ENCODE results near the gene SCARB1. TPM values are rescaled to one million over a fixed set of nuclear protein-coding genes. Genes with fewer than 3 reads are reported as not detected.

SCARB1 gene
- total and polyA plus RNA-seq, 9 of the 15 experiments (the other 6 are each of a cell fraction or from before 2014, with no cell fraction given) = 0.56 to 157 (median 52.8) TPM

DNA sequence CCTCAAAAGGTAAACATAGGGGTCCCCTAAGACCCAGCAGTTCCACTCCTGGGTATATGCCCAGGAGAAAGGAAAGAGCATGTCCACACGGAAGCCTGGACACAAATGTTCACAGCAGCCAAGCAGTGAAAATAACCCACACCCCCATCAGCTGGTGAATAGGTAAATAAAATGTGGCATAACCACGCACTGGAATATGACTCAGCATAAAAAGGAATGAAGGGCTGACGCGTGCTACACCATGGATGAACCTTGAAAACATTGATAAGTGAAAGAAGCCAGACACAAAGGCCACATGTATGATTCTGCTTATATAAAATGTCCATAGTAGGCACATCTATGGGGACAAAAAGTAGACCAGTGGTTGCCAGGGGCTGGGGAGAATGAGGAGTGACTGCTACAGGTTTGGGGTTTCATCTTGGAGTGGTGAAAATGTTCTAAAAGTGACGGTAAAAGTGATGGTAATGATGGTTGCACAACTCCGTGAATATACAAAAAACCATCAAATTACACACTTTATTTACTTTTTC, 3.8 kb upstream of the SCARB1 start (continued):
- TF ChIP-seq, protein P1, sequence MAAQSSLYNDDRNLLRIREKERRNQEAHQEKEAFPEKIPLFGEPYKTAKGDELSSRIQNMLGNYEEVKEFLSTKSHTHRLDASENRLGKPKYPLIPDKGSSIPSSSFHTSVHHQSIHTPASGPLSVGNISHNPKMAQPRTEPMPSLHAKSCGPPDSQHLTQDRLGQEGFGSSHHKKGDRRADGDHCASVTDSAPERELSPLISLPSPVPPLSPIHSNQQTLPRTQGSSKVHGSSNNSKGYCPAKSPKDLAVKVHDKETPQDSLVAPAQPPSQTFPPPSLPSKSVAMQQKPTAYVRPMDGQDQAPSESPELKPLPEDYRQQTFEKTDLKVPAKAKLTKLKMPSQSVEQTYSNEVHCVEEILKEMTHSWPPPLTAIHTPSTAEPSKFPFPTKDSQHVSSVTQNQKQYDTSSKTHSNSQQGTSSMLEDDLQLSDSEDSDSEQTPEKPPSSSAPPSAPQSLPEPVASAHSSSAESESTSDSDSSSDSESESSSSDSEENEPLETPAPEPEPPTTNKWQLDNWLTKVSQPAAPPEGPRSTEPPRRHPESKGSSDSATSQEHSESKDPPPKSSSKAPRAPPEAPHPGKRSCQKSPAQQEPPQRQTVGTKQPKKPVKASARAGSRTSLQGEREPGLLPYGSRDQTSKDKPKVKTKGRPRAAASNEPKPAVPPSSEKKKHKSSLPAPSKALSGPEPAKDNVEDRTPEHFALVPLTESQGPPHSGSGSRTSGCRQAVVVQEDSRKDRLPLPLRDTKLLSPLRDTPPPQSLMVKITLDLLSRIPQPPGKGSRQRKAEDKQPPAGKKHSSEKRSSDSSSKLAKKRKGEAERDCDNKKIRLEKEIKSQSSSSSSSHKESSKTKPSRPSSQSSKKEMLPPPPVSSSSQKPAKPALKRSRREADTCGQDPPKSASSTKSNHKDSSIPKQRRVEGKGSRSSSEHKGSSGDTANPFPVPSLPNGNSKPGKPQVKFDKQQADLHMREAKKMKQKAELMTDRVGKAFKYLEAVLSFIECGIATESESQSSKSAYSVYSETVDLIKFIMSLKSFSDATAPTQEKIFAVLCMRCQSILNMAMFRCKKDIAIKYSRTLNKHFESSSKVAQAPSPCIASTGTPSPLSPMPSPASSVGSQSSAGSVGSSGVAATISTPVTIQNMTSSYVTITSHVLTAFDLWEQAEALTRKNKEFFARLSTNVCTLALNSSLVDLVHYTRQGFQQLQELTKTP (IDR thresholded peaks at IDR 0.05; ENCODE audit: low read depth in 1 of 2, partially characterized antibody in 2 of 2) = peak in 1 of 2 experiments; percentile 24
- TF ChIP-seq, protein P2, sequence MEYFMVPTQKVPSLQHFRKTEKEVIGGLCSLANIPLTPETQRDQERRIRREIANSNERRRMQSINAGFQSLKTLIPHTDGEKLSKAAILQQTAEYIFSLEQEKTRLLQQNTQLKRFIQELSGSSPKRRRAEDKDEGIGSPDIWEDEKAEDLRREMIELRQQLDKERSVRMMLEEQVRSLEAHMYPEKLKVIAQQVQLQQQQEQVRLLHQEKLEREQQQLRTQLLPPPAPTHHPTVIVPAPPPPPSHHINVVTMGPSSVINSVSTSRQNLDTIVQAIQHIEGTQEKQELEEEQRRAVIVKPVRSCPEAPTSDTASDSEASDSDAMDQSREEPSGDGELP (CRISPR knock-in tag; IDR thresholded peaks at IDR 0.05; ENCODE audit: borderline replicate concordance) = peak; percentile 72
- TF ChIP-seq ILK (tag; IDR thresholded peaks at IDR 0.05; ENCODE audit: borderline replicate concordance, low read depth) (no peak), ASH1L (IDR thresholded peaks at IDR 0.05; ENCODE audit: borderline replicate concordance, low read depth, partially characterized antibody) (no peak), ZNF23 (CRISPR knock-in tag; IDR thresholded peaks at IDR 0.05) (no peak), ELK3 (CRISPR knock-in tag; IDR thresholded peaks at IDR 0.05) (no peak), EHMT2 (IDR thresholded peaks at IDR 0.05) (peak; percentile 13; the same call in 1 of the 2 replicates), NR1H2 (CRISPR knock-in tag; IDR thresholded peaks at IDR 0.05) (no peak), TRIM24 (IDR thresholded peaks at IDR 0.05) (peak; percentile 46 to 69; a peak in 1 of 4 replicates), NR3C1 (CRISPR knock-in tag; IDR thresholded peaks at IDR 0.05) (no peak), FOXK2 (conservative IDR thresholded peaks at IDR 0.05 in 1 of 2, IDR thresholded peaks at IDR 0.05 in 1 of 2; ENCODE audit: low read depth in 2 of 2) (peak; percentile 78 to 84; a peak in 3 of 4 replicates), RFX1 (IDR thresholded peaks at IDR 0.05) (no peak), ZNF354B (CRISPR knock-in tag; IDR thresholded peaks at IDR 0.05) (no peak), SPI1 (IDR thresholded peaks at IDR 0.05; ENCODE audit: borderline replicate concordance, low read depth, low read length) (no peak), ZNF778 (CRISPR knock-in tag; IDR thresholded peaks at IDR 0.05) (no peak), ZNF280A (IDR thresholded peaks at IDR 0.05; ENCODE audit: low read depth, partially characterized antibody) (no peak), SMAD2 (IDR thresholded peaks at IDR 0.05; ENCODE audit: low read depth, low read length) (no peak), ZNF184 (CRISPR knock-in tag; IDR thresholded peaks at IDR 0.05) (no peak), IRF1 (CRISPR knock-in tag; IDR thresholded peaks at IDR 0.05; ENCODE audit: borderline replicate concordance) (no peak)
- TF ChIP-seq, protein P3, sequence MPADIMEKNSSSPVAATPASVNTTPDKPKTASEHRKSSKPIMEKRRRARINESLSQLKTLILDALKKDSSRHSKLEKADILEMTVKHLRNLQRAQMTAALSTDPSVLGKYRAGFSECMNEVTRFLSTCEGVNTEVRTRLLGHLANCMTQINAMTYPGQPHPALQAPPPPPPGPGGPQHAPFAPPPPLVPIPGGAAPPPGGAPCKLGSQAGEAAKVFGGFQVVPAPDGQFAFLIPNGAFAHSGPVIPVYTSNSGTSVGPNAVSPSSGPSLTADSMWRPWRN (IDR thresholded peaks at IDR 0.05; ENCODE audit: low read depth) = no peak
